Heart left ventricle (tissue), 16 donors: ENCODE data around the gene NAT10. TPM values are rescaled to one million over a fixed set of nuclear protein-coding genes. Genes with fewer than 3 reads are reported as not detected.
A peak's percentile ranks its signal among the peaks of the same experiment; 100 is the strongest.

Source experiments
- ATAC-seq, 4 donors: fragments of 200-7000 bp; cut with Tn5 transposase; one replicate each; pipeline ENCODE4 v1.9.1; 2020 to 2022; ENCODE audit warnings: moderate library complexity in 4 of 4, mild to moderate bottlenecking in 3 of 4, moderate number of reproducible peaks in 1 of 4
- DNase-seq, 5 donors: peaks; one replicate each; pipeline ENCODE4 v3.0.0-alpha.2; 2020
- H3K27ac ChIP-seq, 12 donors: fragments of 200-600 bp; sonication (generic) in 4 of 12; one replicate each; pipeline versions ENCODE4 v1.5.0 to v1.8.0; 2016 to 2022; ENCODE audit warnings: mild to moderate bottlenecking in 2 of 12
- H3K27me3 ChIP-seq, 9 donors: fragments of 200-600 bp; sonication (generic) in 2 of 9; one replicate each; pipeline versions ENCODE4 v1.5.1 to v1.8.0; 2016 to 2022; ENCODE audit warnings: mild to moderate bottlenecking in 3 of 9
- H3K36me3 ChIP-seq, 9 donors: fragments of 200-600 bp; sonication (generic) in 2 of 9; one replicate each; pipeline versions ENCODE4 v1.5.0 to v1.8.0; 2018 to 2022; ENCODE audit warnings: mild to moderate bottlenecking in 2 of 9
- H3K4me1 ChIP-seq, 12 donors: fragments of 200-600 bp; sonication (generic) in 4 of 12; one replicate each; pipeline versions ENCODE4 v1.5.0 to v1.8.0; 2016 to 2022; ENCODE audit warnings: mild to moderate bottlenecking in 3 of 12
- H3K4me3 ChIP-seq, 12 donors: fragments of 200-600 bp; sonication (generic) in 4 of 12; one replicate each; pipeline versions ENCODE4 v1.5.0 to v1.8.0; 2017 to 2022; ENCODE audit warnings: mild to moderate bottlenecking in 9 of 12, moderate library complexity in 4 of 12
- H3K9me3 ChIP-seq, 12 donors: fragments of 200-600 bp; sonication (generic) in 4 of 12; one replicate each; pipeline versions ENCODE4 v1.5.0 to v1.8.0; 2016 to 2022; ENCODE audit warnings: mild to moderate bottlenecking in 1 of 12
- POLR2A ChIP-seq, 2 donors: fragments of 450-650 bp; IDR thresholded peaks; one replicate each; pipeline ENCODE4 v1.6.1; 2017; ENCODE audit warnings: antibody characterized with exemption in 2 of 2, mild to moderate bottlenecking in 2 of 2, moderate library complexity in 2 of 2
- WGBS, 4 donors: extraction: QIAGEN DNeasy Blood & Tissue Kit in 2 of 4; methylation state at CpG; one replicate each; pipeline versions ENCODE4 v1.1.5 to v1.1.7; 2013 to 2018; 5-methylcytosine and 5-hydroxymethylcytosine counted together
- intact Hi-C, 10 donors: fragments of 100-400 bp; cut with DNase I; formaldehyde crosslinking; loops; one replicate each; pipeline versions ENCODE4 v1.11.1 to v1.14.2; 2022
- polyA plus RNA-seq, 2 donors: library from polyadenylated mRNA; stranded (reverse); fragments of 200-250 nt; gene quantifications; one replicate each; pipeline ENCODE4 v1.2.3, GENCODE V29; 2013
- total RNA-seq, 9 donors: library from RNA; depleted of rRNA in 2 of 9; stranded (reverse); fragments of >200 nt in 2 of 9; fragmentation: NEBNext Ultra II Directional in 3 of 9; extraction: Animal tissue kit (Norgen Biotek cat#: 25700) in 3 of 9; gene quantifications; one replicate each; pipeline versions ENCODE4 v1.1.0 to v1.2.4, GENCODE V29; 2016 to 2023
- TF ChIP-seq, protein P1 (sequence below), 12 donors: fragments of 200-600 bp; sonication (generic) in 4 of 12; IDR thresholded peaks; one replicate each; pipeline versions ENCODE4 v1.5.0 to v1.8.0; 2018 to 2022; ENCODE audit warnings: antibody characterized with exemption in 12 of 12, mild to moderate bottlenecking in 5 of 12
- donor health status: ischemic (EF 13 %, LVEDD 7.1; RV severe dilation, severe dysfunction).
- donor health status: healthy with polysubstance abuse.
- donor health status: DM: no; HTN: yes; CAD: no.
- donor health status: DM: no; HTN: no; CAD: no.
- donor health status: ischemic (EF 25% LVEDD 6.9; RV normal size, moderate dysfunction).
- donor health status: ischemic (EF 25% LVEDD 5.7; RV mildly dilated, moderate dysfunction).
- donor health status: healthy.
- donor health status: DM: yes; HTN: yes; CAD: no.
- donor health status: ischemic (EF 35%, LVEDD 5.7; RV mildly dilated, moderate dysfunction).
- donor health status: nonischemic (EF 11% LVEDD 7.7; RV severe dilation, severe dysfunction).
- donor health status: DM: yes; HTN: yes; CAD: no.
- donor health status: PGD.
- donor health status: ischemic (EF 29% LVEDD 5.4; RV normal size, mild dysfunction).
- donor health status: nonischemic (EF 23%, LVEDD 6.1; RV moderate dilation, normal function).

Gene NAT10
- total and polyA plus RNA-seq, 11 donors, result 14.5 to 27.1 (median 21.1) TPM

GRCh38 chr11:34075178-34075820, 30.1 kb upstream of the NAT10 start:
- Histone ChIP-seq H3K9me3 (no peaks in the 10 kb centered on the region), H3K27ac (peak overlapping the region in 1 of 12 donors; percentile 39), H3K4me3 (no peak overlapping the region), H3K27me3 (no peaks in the 10 kb centered on the region), H3K36me3 (peaks cover 0 to 95% (median 87%) of the 10 kb centered on the region in 9 donors), H3K4me1 (peaks cover 0 to 31% (median 5%) of the 10 kb centered on the region in 12 donors)
- ATAC-seq (no peak), DNase-seq (no peak)
- intact Hi-C loops, result no loop called here
- no peak for TF ChIP-seq POLR2A (IDR thresholded peaks at IDR 0.05)
- TF ChIP-seq, protein P1, sequence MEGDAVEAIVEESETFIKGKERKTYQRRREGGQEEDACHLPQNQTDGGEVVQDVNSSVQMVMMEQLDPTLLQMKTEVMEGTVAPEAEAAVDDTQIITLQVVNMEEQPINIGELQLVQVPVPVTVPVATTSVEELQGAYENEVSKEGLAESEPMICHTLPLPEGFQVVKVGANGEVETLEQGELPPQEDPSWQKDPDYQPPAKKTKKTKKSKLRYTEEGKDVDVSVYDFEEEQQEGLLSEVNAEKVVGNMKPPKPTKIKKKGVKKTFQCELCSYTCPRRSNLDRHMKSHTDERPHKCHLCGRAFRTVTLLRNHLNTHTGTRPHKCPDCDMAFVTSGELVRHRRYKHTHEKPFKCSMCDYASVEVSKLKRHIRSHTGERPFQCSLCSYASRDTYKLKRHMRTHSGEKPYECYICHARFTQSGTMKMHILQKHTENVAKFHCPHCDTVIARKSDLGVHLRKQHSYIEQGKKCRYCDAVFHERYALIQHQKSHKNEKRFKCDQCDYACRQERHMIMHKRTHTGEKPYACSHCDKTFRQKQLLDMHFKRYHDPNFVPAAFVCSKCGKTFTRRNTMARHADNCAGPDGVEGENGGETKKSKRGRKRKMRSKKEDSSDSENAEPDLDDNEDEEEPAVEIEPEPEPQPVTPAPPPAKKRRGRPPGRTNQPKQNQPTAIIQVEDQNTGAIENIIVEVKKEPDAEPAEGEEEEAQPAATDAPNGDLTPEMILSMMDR (IDR thresholded peaks at IDR 0.05), result no peak
- 57 to 78% (median 64%) methylated on average over 2 of the region's 2 CpGs for WGBS, 4 donors

GRCh38 chr11:34080609-34081008, 24.8 kb upstream of the NAT10 start:
- Histone ChIP-seq H3K4me3 (no peak overlapping the region), H3K9me3 (no peaks in the 10 kb centered on the region), H3K36me3 (peaks cover 0 to 100% (median 100%) of the 10 kb centered on the region in 9 donors), H3K27me3 (no peaks in the 10 kb centered on the region), H3K4me1 (peaks cover 0 to 3% (median 0%) of the 10 kb centered on the region in 12 donors), H3K27ac (no peak overlapping the region)
- DNase-seq (no peak), ATAC-seq (no peak)
- WGBS, 4 donors, result 74 to 76% (median 75%) methylated on average over 4 of the region's 4 CpGs
- intact Hi-C loops, result loop anchor here in 1 of 10 donors (10.0 kb wide), 1 partner anchor 384 kb away; no protein-coding TSS in a partner anchor
- TF ChIP-seq POLR2A (IDR thresholded peaks at IDR 0.05), result no peak
- TF ChIP-seq, protein P1 (IDR thresholded peaks at IDR 0.05), result no peak

- Histone ChIP-seq H3K4me1 (no peaks in the 10 kb centered on the region), H3K36me3 (peaks cover 3 to 98% (median 97%) of the 10 kb centered on the region in 9 donors), H3K27ac (no peak overlapping the region), H3K27me3 (no peaks in the 10 kb centered on the region), H3K9me3 (no peaks in the 10 kb centered on the region), H3K4me3 (no peak overlapping the region)
- DNase-seq (no peak), ATAC-seq (no peak)
- TF ChIP-seq, protein P1 (IDR thresholded peaks at IDR 0.05), result no peak
- no peak for TF ChIP-seq POLR2A (IDR thresholded peaks at IDR 0.05)
- intact Hi-C loops, result loop anchor here in 1 of 10 donors (10.0 kb wide), 1 partner anchor 380 kb away; no protein-coding TSS in a partner anchor
- 87 to 90% (median 90%) methylated on average over 2 of the region's 2 CpGs for WGBS, 4 donors
These were observed 20.8 kb upstream of the NAT10 start for GRCh38 chr11:34084637-34085036.

GRCh38 chr11:34086554-34087283, 18.7 kb upstream of the NAT10 start:
- peak overlapping the region in 1 of 12 donors; percentile 11 for H3K27ac ChIP-seq
- no peak overlapping the region for H3K4me3 ChIP-seq
- no peaks in the 10 kb centered on the region for H3K4me1 ChIP-seq
- no peaks in the 10 kb centered on the region for H3K27me3 ChIP-seq
- H3K9me3 ChIP-seq, result no peaks in the 10 kb centered on the region
- DNase-seq (no peak), ATAC-seq (no peak)
- intact Hi-C loops, result loop anchor here in 1 of 10 donors (10.0 kb wide), 1 partner anchor 378 kb away; no protein-coding TSS in a partner anchor
- 92 to 95% (median 93%) methylated on average over 4 of the region's 4 CpGs for WGBS, 4 donors
- TF ChIP-seq, protein P1 (IDR thresholded peaks at IDR 0.05), result no peak
- no peak for TF ChIP-seq POLR2A (IDR thresholded peaks at IDR 0.05)
- peaks cover 3 to 98% (median 97%) of the 10 kb centered on the region in 9 donors for H3K36me3 ChIP-seq
